Epithelial cell of prostate (primary cell): ENCODE measurements around the gene SLC6A17.
A peak's percentile ranks its signal among the peaks of the same experiment; 100 is the strongest.

ENCODE experiments used
- DNase-seq: peaks from one replicate; pipeline ENCODE4 v3.0.0-alpha.2; 2011; ENCODE audit warnings: low read depth, low spot score
- H3K27ac ChIP-seq: fragments of 450-650 bp; 2 replicates; pipeline ENCODE4 v1.5.1; 2017; ENCODE audit warnings: mild to moderate bottlenecking

SLC6A17 gene

GRCh38 chr1:110170766-110171733 lies 20.8 kb downstream of the SLC6A17 start:
- DNase-seq, result no peak
- H3K27ac ChIP-seq, result no peak overlapping the region

DNA sequence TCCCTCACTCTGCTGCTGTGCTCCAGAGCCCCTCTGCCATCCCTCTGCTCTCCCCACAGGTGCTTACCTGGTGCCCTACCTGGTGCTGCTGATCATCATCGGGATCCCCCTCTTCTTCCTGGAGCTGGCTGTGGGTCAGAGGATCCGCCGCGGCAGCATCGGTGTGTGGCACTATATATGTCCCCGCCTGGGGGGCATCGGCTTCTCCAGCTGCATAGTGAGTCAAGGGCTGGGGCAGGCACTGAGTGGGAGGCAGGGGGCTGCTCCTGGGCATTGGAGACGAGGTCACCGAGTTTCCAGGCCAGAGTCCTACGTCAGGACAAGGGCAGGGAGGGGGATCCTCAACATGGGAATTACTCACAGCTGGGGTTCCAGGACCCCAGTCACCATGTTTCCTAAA lies 21.7 kb downstream of the SLC6A17 start:
- no peak overlapping the region for H3K27ac ChIP-seq
- no peak for DNase-seq

DNA sequence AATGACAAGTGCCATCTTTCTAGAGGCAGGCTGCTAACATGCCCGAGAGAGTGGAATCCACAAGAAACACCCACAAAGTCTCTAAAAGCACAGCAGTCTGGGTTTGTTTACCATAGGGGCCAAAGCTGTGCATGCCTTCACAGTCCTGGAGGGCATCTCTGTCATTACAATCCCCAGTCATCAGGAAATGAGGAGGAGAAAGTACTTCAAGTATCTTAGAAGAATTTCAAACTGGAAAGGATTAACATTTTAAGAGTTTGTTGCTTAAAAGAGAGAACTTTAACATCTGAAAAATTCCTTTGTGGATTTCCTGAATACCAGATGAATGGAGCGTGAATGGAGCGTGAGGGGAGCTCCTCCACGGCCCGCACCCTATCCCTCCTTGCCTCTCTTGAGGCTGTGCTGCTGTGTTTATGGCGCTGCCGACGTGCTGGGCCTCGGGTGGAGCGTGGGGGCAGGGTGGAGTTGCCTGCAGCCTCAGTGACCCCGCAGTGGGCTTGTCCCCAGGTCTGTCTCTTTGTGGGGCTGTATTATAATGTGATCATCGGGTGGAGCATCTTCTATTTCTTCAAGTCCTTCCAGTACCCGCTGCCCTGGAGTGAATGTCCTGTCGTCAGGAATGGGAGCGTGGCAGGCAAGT lies 23.3 kb downstream of the SLC6A17 start:
- no peak overlapping the region for H3K27ac ChIP-seq
- DNase-seq, result no peak

- H3K27ac ChIP-seq, result no peak overlapping the region
- no peak for DNase-seq
Measured at GRCh38 chr1:110174961-110175360, 24.7 kb downstream of the SLC6A17 start.

DNA sequence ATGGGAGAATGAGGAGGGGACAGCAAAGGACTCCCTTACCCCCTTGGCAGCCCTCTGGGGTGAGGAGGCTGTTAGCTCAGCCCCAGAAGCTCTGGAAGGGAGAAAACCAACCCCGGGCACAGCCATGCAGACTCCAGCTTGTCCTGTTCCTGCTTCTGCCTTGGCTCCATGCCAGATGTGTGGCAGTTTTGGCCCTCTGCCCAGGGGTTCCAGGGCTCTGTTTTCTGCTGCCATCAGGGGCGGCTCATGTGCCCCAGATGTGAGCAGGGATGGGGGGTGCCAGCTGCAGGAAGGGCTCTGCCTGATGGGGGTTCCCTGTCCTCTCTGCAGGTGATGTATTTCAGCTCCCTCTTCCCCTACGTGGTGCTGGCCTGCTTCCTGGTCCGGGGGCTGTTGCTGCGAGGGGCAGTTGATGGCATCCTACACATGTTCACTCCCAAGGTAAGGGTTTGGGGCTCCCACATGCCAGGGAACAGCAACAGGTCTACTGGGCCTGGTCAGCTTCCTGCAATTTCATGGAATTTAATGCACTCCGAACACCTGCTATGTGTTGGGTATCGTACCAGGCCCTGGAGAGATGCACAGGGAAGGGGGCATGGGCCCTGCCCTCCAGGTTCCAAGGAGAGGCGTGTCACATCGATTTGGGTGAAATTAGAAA lies 26.1 kb downstream of the SLC6A17 start:
- H3K27ac ChIP-seq, result no peak overlapping the region
- DNase-seq, result no peak

DNA sequence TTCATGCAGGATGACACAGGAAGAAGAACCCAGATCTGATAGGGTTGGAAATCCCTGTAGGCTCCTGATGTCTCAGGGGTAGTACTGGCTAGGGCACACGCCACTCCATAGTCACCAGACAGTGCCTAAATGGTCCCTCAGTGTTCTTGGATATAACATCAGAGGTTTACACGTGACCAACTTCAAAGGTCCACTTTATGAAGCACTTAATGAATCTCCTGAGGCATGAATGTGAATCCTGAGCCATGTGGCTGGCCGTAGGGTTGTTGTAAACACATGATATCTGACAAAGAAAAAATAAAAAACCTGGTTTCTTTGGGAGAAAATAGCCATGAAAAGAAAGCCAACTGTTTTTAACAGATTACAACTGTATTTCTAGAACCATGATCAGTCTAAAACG lies 27.5 kb downstream of the SLC6A17 start:
- no peak for DNase-seq
- no peak overlapping the region for H3K27ac ChIP-seq

DNA sequence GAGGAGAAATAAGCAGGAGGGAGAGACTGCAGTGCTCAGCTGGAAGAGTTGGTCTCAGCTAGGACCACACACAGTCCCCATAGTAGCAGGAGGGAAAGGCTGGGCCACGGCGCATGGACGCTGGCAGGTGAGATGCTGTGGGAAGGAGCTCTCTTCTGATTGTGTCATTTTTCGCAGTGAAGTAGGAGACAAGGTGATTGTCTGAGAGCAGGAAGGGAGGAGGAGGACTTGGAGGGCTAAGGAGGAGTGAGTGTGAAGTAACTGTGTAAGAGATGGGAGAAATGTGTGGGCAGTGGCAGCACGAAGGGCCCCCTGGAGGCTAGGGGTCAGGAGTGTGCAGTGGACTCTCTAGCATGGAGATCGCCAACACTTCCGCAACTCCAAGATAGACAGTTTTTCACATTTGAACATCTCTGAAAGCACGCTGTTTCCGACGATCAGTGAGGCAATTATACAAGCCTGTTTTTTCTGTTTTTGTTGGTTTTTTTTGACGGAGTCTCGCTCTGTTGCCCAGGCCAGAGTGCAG lies 33.4 kb downstream of the SLC6A17 start:
- DNase-seq, result no peak

DNA sequence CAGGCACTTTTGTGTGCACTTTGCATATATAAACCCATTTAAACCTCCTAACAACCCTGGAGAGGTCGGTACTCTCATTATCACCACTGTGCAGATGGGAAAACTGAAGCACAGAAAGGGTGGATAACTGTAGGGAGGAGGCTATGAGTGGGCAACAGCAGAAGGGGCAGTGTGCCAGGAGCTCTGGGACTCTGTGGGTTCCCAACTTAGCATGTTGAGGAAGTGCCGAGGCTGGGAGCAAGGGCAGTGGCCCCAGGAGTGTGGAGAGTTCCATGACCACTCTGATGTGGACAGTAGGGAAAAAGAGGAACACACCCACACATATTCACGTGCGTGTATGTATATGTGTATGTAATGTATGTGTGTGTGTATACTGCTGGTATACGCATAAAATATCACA lies 34.2 kb downstream of the SLC6A17 start:
- H3K27ac ChIP-seq, result no peak overlapping the region
- no peak for DNase-seq

More for the DNA sequence above, 33.4 kb downstream of the SLC6A17 start:
- no peak overlapping the region for H3K27ac ChIP-seq

GRCh38 chr1:110185181-110185580 lies 34.9 kb downstream of the SLC6A17 start:
- DNase-seq, result no peak
- H3K27ac ChIP-seq, result no peak overlapping the region

- no peak for DNase-seq
- no peak overlapping the region for H3K27ac ChIP-seq
Measured at GRCh38 chr1:110186558-110186957, 36.3 kb downstream of the SLC6A17 start.

- peak overlapping the region; percentile 37 for H3K27ac ChIP-seq
Measured at GRCh38 chr1:110187139-110187890, 37.0 kb downstream of the SLC6A17 start.

GRCh38 chr1:110188035-110188618 lies 37.8 kb downstream of the SLC6A17 start:
- DNase-seq, result peak; percentile 26
- H3K27ac ChIP-seq, result peak overlapping the region; percentile 37

More at GRCh38 chr1:110187139-110187890, 37.0 kb downstream of the SLC6A17 start:
- DNase-seq, result no peak

DNA sequence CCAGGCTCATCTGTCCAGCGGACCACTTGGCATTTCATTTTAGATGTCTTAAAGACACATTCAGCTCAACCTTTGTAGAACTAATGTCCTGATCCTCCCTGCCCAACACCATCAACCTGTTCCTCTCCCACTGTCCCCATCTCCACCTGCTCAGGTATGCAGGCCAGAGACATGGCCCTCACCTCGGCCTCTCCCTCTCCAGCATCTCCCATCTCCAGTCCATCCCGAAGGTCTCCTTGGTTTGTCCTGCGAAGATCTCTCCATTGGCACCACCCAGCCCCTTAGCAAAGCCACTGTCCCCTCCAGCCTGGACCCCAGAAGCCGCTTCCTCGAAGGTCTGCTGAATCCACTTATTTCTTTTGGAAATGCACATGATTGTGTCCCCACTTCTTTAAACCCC lies 38.9 kb downstream of the SLC6A17 start:
- no peak overlapping the region for H3K27ac ChIP-seq
- no peak for DNase-seq

- no peak overlapping the region for H3K27ac ChIP-seq
- DNase-seq, result no peak
Measured at GRCh38 chr1:110190282-110190929, 40.1 kb downstream of the SLC6A17 start.

DNA sequence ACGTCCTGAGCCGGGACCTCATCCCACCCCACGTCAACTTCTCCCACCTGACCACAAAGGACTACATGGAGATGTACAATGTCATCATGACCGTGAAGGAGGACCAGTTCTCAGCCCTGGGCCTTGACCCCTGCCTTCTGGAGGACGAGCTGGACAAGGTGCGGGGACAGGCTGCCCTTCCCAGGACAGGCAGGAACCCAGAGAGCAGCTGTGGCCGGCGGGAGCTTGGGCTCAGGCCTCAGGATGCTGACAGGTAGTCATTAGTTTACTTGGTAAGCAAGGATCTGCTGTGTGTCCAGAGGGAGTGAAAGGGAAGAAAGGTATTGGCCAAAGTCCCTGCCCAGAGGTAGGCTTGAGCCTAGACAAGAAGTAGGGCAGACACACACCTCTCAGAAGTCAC lies 42.2 kb downstream of the SLC6A17 start:
- no peak for DNase-seq
- no peak overlapping the region for H3K27ac ChIP-seq

- H3K27ac ChIP-seq, result no peak overlapping the region
- DNase-seq, result no peak
Measured at GRCh38 chr1:110195196-110195595, 44.9 kb downstream of the SLC6A17 start.

- H3K27ac ChIP-seq, result no peak overlapping the region
- no peak for DNase-seq
Measured at GRCh38 chr1:110196917-110197765, 46.8 kb downstream of the SLC6A17 start.

DNA sequence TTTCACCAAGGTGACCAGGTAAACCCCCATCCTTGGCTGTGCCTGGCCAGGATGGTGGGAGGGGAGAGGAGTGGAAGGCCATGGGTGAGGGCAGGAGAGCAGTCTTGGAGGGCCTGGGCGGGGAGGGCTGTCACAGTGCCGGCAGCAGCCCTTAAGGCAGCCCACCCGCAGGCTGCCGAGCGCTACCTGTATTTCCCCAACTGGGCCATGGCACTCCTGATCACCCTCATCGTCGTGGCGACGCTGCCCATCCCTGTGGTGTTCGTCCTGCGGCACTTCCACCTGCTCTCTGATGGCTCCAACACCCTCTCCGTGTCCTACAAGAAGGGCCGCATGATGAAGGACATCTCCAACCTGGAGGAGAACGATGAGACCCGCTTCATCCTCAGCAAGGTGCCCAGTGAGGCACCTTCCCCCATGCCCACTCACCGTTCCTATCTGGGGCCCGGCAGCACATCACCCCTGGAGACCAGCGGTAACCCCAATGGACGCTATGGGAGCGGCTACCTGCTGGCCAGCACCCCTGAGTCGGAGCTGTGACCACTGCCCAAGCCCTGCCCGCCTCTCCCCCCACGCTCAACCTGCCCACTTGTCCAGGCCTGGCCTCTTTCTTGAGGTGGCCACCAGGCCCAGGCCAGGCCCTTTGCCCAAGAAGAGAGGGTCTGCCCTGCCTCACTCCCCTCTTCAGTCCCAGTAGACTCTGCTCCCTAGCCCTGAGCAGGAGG lies 47.8 kb downstream of the SLC6A17 start:
- no peak overlapping the region for H3K27ac ChIP-seq
- no peak for DNase-seq
